WTC11 (cell line): ENCODE measurements around the gene FAM228A.

ENCODE experiments used
- NFYB ChIP-seq: sonication (generic); formaldehyde crosslinking; conservative IDR thresholded peaks from 2 replicates; pipeline ENCODE4 v1.8.0; 2022; ENCODE audit warnings: low read depth, missing genetic modification reagents
- NR3C1 ChIP-seq: sonication (generic); formaldehyde crosslinking; conservative IDR thresholded peaks from 2 replicates; pipeline ENCODE4 v1.8.1; 2023; ENCODE audit warnings: low read depth, mild to moderate bottlenecking, missing genetic modification reagents
- TF ChIP-seq, protein P1 (sequence below): fragments of 200-600 bp; IDR thresholded peaks from 2 replicates; pipeline ENCODE4 v1.8.0; 2022; ENCODE audit warnings: antibody characterized with exemption

DNA sequence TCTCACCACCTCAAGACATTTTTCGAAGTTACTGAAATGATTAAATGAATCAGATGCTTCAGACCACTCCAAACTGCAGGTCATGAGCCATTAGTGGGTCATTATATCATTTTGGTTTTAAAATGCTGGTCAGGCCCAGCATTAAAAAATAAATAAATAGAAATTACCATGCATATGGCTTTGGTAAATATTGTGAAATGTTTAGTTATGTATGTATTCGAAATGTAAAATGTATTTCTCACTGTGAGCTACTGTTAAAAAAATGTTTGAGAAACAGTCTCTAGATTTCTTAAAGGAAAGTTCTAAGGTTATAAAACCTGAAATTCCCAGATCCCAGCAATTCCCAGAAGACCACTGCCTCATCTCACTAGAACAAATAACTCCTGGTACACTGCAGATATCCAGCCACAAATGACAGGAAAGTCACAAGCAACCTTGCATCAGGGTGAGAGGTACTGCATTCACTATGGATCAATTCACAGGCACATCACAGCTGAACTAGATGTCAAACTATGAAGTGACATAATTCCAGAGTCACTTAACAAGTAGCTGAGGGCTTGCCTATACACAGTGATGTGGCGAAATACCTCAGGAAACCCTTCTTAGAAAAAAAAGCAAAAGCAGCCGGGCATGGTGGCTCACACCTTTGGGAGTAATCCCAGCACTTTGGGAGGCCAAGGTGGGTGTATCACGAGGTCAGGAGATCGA is 46.6 kb downstream of the FAM228A start:
- TF ChIP-seq NFYB (CRISPR knock-in tag) (no peak), NR3C1 (CRISPR knock-in tag) (no peak)
- TF ChIP-seq, protein P1, sequence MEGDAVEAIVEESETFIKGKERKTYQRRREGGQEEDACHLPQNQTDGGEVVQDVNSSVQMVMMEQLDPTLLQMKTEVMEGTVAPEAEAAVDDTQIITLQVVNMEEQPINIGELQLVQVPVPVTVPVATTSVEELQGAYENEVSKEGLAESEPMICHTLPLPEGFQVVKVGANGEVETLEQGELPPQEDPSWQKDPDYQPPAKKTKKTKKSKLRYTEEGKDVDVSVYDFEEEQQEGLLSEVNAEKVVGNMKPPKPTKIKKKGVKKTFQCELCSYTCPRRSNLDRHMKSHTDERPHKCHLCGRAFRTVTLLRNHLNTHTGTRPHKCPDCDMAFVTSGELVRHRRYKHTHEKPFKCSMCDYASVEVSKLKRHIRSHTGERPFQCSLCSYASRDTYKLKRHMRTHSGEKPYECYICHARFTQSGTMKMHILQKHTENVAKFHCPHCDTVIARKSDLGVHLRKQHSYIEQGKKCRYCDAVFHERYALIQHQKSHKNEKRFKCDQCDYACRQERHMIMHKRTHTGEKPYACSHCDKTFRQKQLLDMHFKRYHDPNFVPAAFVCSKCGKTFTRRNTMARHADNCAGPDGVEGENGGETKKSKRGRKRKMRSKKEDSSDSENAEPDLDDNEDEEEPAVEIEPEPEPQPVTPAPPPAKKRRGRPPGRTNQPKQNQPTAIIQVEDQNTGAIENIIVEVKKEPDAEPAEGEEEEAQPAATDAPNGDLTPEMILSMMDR = no peak
